Pancreas (tissue), 10 donors: ENCODE measurements around the gene TRIO. TPM values are rescaled to one million over a fixed set of nuclear protein-coding genes. Genes with fewer than 3 reads are reported as not detected.

Experiments
- ATAC-seq, 4 donors: fragments of 200-7000 bp; cut with Tn5 transposase; one replicate each; pipeline versions ENCODE4 v1.8.0 to v1.9.1; 2020; ENCODE audit warnings: mild to moderate bottlenecking in 4 of 4, moderate library complexity in 4 of 4
- DNase-seq, 6 donors: peaks; one replicate each; pipeline ENCODE4 v3.0.0-alpha.2; 2020
- FAIRE-seq: peaks from 2 replicates; lab custom pipeline; 2012; peaks lifted over from hg19 to GRCh38; lab: Jason Lieb, UNC
- H3K27ac ChIP-seq, 4 donors: fragments of 200-600 bp; sonication (generic); 1 replicate in 3 of 4; 2 replicates in 1 of 4; pipeline versions ENCODE4 v1.5.0 to v1.8.0; 2020
- H3K27me3 ChIP-seq, 4 donors: fragments of 200-600 bp; one replicate each; pipeline ENCODE4 v1.8.0; 2021
- H3K36me3 ChIP-seq, 3 donors: fragments of 200-600 bp; sonication (generic) in 1 of 3; one replicate each; pipeline versions ENCODE4 v1.5.0 to v1.8.0; 2020 to 2021
- H3K4me1 ChIP-seq, 3 donors: fragments of 200-600 bp; one replicate each; pipeline ENCODE4 v1.8.0; 2021
- H3K4me3 ChIP-seq, 4 donors: fragments of 200-600 bp; sonication (generic) in 2 of 4; one replicate each; pipeline versions ENCODE4 v1.5.0 to v1.8.0; 2020 to 2021
- H3K9me3 ChIP-seq, 4 donors: fragments of 200-600 bp; one replicate each; pipeline ENCODE4 v1.8.0; 2021
- CTCF ChIP-seq, 4 donors: fragments of 200-600 bp; sonication (generic) in 3 of 4; IDR thresholded peaks; one replicate each; pipeline versions ENCODE4 v1.5.0 to v1.8.0; 2021; ENCODE audit warnings: antibody characterized with exemption in 4 of 4
- WGBS, 2 donors: extraction: QIAGEN DNeasy Blood & Tissue Kit; methylation state at CpG; one replicate each; pipeline ENCODE4 v1.1.7; 2013; 5-methylcytosine and 5-hydroxymethylcytosine counted together
- intact Hi-C, 3 donors: fragments of 100-400 bp; cut with DNase I; formaldehyde crosslinking; loops; one replicate each; pipeline versions ENCODE4 v1.11.1 to v1.14.2; 2022
- polyA plus RNA-seq, 2 donors: library from polyadenylated mRNA; stranded (reverse); fragments of 200-250 nt; gene quantifications; one replicate each; pipeline ENCODE4 v1.2.3, GENCODE V29; 2013
- total RNA-seq, 6 donors: library from RNA; stranded (reverse); fragmentation: NEBNext Ultra II Directional in 4 of 6; extraction: Animal tissue kit (Norgen Biotek cat#: 25700) in 4 of 6; gene quantifications; one replicate each; pipeline versions ENCODE4 v1.2.1 to v1.2.4, GENCODE V29; 2021 to 2023
- donor health status: healthy with polysubstance abuse.
- donor health status: DM: no; HTN: no; CAD: no; lungs with moderate emphysema.
- donor health status: DM: no; HTN: no; CAD: no.
- donor health status: control.
- donor health status: control.
- donor health status: Bipolar disorder and iron deficiency.
- donor health status: DM: yes; HTN: yes; CAD: no.
- donor health status: DM: no; HTN: no; CAD: no.
- donor health status: DM: no; HTN: no; CAD: no.
- donor health status: DM: yes; HTN: yes; CAD: no.

TRIO gene
- total and polyA plus RNA-seq, 8 donors, result 27.3 to 82.5 (median 38.3) TPM

GRCh38 chr5:14222206-14222605 lies 79.1 kb downstream of the TRIO start:
- H3K9me3 ChIP-seq, result no peaks in the 10 kb centered on the region
- intact Hi-C loops, result no loop called here
- ATAC-seq (no peak), DNase-seq (no peak), FAIRE-seq (no peak)
- H3K27ac ChIP-seq, result no peak overlapping the region
- no peaks in the 10 kb centered on the region for H3K36me3 ChIP-seq
- H3K4me1 ChIP-seq, result peaks cover 0 to 11% (median 5%) of the 10 kb centered on the region in 3 donors
- H3K4me3 ChIP-seq, result no peak overlapping the region
- TF ChIP-seq CTCF (IDR thresholded peaks at IDR 0.05), result no peak
- WGBS, 2 donors, result 79 to 87% methylated on average over 3 of the region's 3 CpGs
- no peaks in the 10 kb centered on the region for H3K27me3 ChIP-seq

- TF ChIP-seq CTCF (IDR thresholded peaks at IDR 0.05), result no peak
Measured at GRCh38 chr5:14223372-14223771, 80.2 kb downstream of the TRIO start.

GRCh38 chr5:14225173-14225834 lies 82.2 kb downstream of the TRIO start:
- 87 to 88% methylated on average over 3 of the region's 3 CpGs for WGBS, 2 donors
- H3K27me3 ChIP-seq, result no peaks in the 10 kb centered on the region
- DNase-seq, result no peak
- no peak overlapping the region for H3K27ac ChIP-seq
- ATAC-seq, result no peak
- H3K4me1 ChIP-seq, result peaks cover 0 to 4% (median 0%) of the 10 kb centered on the region in 3 donors
- H3K9me3 ChIP-seq, result no peaks in the 10 kb centered on the region
- TF ChIP-seq CTCF (IDR thresholded peaks at IDR 0.05), result no peak
- no peak for FAIRE-seq
- no peaks in the 10 kb centered on the region for H3K36me3 ChIP-seq
- intact Hi-C loops, result no loop called here
- H3K4me3 ChIP-seq, result no peak overlapping the region

More at GRCh38 chr5:14223372-14223771, 80.2 kb downstream of the TRIO start:
- Histone ChIP-seq H3K4me1 (peaks cover 0 to 11% (median 5%) of the 10 kb centered on the region in 3 donors), H3K9me3 (no peaks in the 10 kb centered on the region), H3K27ac (no peak overlapping the region), H3K36me3 (no peaks in the 10 kb centered on the region), H3K27me3 (no peaks in the 10 kb centered on the region), H3K4me3 (no peak overlapping the region)
- no peak for DNase-seq
- 68 to 72% methylated on average over 6 of the region's 6 CpGs for WGBS, 2 donors
- ATAC-seq, result no peak
- FAIRE-seq, result no peak
- intact Hi-C loops, result no loop called here

- Histone ChIP-seq H3K36me3 (no peaks in the 10 kb centered on the region), H3K27me3 (no peaks in the 10 kb centered on the region), H3K9me3 (no peaks in the 10 kb centered on the region), H3K27ac (peak overlapping the region in 1 of 4 donors; percentile 23), H3K4me3 (no peak overlapping the region), H3K4me1 (no peaks in the 10 kb centered on the region)
- no peak for DNase-seq
- WGBS, 2 donors, result 96 to 98% methylated on average over 4 of the region's 4 CpGs
- TF ChIP-seq CTCF (IDR thresholded peaks at IDR 0.05), result no peak
- ATAC-seq, result no peak
- intact Hi-C loops, result no loop called here
- FAIRE-seq, result no peak
Measured at GRCh38 chr5:14226149-14226548, 83.0 kb downstream of the TRIO start.

GRCh38 chr5:14226554-14226953 lies 83.4 kb downstream of the TRIO start:
- FAIRE-seq (no peak), ATAC-seq (no peak), DNase-seq (no peak)
- TF ChIP-seq CTCF (IDR thresholded peaks at IDR 0.05), result no peak
- H3K4me3 ChIP-seq, result no peak overlapping the region
- no peaks in the 10 kb centered on the region for H3K27me3 ChIP-seq
- WGBS, 2 donors, result 78 to 79% methylated on average over 6 of the region's 6 CpGs
- peak overlapping the region in 2 of 4 donors; percentile 23 to 42 for H3K27ac ChIP-seq
- H3K9me3 ChIP-seq, result no peaks in the 10 kb centered on the region
- H3K36me3 ChIP-seq, result no peaks in the 10 kb centered on the region
- intact Hi-C loops, result no loop called here
- no peaks in the 10 kb centered on the region for H3K4me1 ChIP-seq
